ENCODE measurements around the gene URM1. TPM values are rescaled to one million over a fixed set of nuclear protein-coding genes. Genes with fewer than 3 reads are reported as not detected.

URM1 gene
- polyA plus RNA-seq, 2 of the 4 experiments (the other 2 are of a cell fraction) = 43.6 to 50.6 TPM

DNA sequence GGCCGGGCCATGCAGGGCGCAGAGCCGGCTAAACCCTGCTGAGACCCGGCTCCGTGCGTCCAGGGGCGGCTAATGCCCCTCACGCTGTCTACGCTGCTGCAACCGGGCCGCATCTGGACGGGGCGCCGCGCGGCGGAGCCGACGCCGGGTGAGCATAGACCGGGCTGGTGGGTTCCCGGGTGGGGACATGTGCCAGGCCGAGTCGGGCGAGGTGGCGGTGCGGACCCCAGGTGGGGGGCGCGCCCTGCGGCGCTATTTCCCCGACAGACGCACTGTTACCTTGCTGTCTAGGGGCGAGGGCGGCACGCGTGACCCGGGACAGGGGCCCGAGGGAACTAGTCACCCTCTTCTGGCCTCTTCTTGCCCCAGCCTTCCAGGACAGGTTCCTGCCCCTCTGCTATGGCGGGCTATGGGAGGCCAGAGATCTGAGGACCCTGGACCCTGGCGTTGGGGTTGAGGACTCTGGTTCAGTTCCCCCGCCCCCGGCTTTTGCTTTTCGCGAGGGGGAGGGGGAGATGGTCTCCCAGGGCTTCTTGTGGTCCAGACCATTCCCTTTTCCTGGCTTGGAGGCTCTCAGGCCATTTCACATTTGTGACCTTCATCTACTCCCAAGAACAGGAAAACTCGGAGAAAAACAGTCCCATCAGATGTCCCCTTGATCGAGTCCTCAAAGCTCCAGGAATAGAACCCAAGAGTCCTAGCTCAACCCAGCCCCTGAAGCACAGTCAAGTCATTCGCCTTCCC is 30.3 kb upstream of the URM1 start:
- 0 out of 2 replicates have a peak, but pooled peaks have one; percentile 47 for TF ChIP-seq TFCP2L1 (CRISPR knock-in tag; IDR thresholded peaks at IDR 0.05)
- TF ChIP-seq, protein P1, sequence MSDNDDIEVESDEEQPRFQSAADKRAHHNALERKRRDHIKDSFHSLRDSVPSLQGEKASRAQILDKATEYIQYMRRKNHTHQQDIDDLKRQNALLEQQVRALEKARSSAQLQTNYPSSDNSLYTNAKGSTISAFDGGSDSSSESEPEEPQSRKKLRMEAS (IDR thresholded peaks at IDR 0.05) = peak; percentile 13; the same call in 1 of the 2 replicates
- TF ChIP-seq GATA3 (IDR thresholded peaks at IDR 0.05; ENCODE audit: borderline replicate concordance) = no peak
- TF ChIP-seq RFX5 (IDR thresholded peaks at IDR 0.05) = no peak
- Histone ChIP-seq H3K27ac (peak overlapping the region; percentile 89 to 92), H3K4me3 (peak overlapping the region; percentile 90), H3K4me1 (0 out of 3 replicates have a peak, but pooled peaks cover 4% of the 10 kb centered on the region), H3K4me2 (peak overlapping the region; percentile 99), H3K9me3 (no peaks in the 10 kb centered on the region)
- WGBS (ENCODE audit: missing lambda C conversion rate) = 3% methylated on average over 16 of the region's 48 CpGs
- FAIRE-seq (no peak), ATAC-seq (peak; percentile 36 to 73), DNase-seq (ENCODE audit: low read depth in 1 of 2, low spot score in 1 of 2) (peak in 1 of 2 experiments; percentile 20)
- CTCF ChIA-PET = interaction anchor here (0.6 to 7.2 kb wide), 29 partner anchors 8 to 152 kb away, joined by 3 to 206 read pairs (median 5); partner anchors contain the start of genes COQ4, TRUB2 and URM1
- POLR2A ChIA-PET = interaction anchor here (0.6 to 2.0 kb wide), 10 partner anchors 11 to 150 kb away, joined by 3 to 13 read pairs (median 4); partner anchors contain the start of genes GOLGA2, SWI5 and URM1

DNA sequence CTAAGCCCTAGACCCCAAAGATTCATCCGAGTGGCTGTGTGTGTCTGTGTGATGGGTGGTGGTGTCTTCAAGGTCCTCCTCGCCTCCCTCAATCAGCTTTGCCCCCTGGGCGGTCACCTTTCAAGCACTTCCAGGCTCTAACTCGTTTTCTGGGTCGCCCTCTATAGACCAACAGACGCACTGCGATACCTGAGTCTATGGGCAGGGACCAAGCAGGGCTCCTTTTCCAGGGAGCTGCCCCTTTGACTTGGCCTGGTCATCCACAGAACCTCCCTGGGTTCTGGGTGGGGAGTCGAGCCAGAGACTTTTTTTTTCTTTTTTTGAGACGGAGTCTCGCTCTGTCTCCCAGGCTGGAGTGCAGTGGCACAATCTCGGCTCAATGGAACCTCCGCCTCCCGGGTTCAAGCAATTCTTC is 29.7 kb upstream of the URM1 start:
- ChIA-PET POLR2A (interaction anchor here (0.6 to 2.0 kb wide), 10 partner anchors 9 to 211 kb away, joined by 3 to 13 read pairs (median 4); partner anchors contain the start of genes GOLGA2, SPTAN1, SWI5 and URM1), CTCF (interaction anchor here (0.6 to 7.2 kb wide), 31 partner anchors 9 to 503 kb away, joined by 3 to 206 read pairs (median 5); partner anchors contain the start of genes COQ4, TRUB2 and URM1)
- TF ChIP-seq RAD21 (conservative IDR thresholded peaks at IDR 0.05 in 1 of 2, IDR thresholded peaks at IDR 0.05 in 1 of 2) (peak; percentile 63 to 71), SMC3 (IDR thresholded peaks at IDR 0.05) (peak; percentile 64), TP53 (CRISPR knock-in tag; IDR thresholded peaks at IDR 0.05) (no peak), TFCP2L1 (CRISPR knock-in tag; IDR thresholded peaks at IDR 0.05) (no peak), EHMT2 (IDR thresholded peaks at IDR 0.05; ENCODE audit: low read depth) (no peak)
- TF ChIP-seq, protein P1 (IDR thresholded peaks at IDR 0.05) = peak; percentile 36; the same call in 1 of the 2 replicates
- TF ChIP-seq, protein P2, sequence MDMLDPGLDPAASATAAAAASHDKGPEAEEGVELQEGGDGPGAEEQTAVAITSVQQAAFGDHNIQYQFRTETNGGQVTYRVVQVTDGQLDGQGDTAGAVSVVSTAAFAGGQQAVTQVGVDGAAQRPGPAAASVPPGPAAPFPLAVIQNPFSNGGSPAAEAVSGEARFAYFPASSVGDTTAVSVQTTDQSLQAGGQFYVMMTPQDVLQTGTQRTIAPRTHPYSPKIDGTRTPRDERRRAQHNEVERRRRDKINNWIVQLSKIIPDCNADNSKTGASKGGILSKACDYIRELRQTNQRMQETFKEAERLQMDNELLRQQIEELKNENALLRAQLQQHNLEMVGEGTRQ (IDR thresholded peaks at IDR 0.05) = no peak
- TF ChIP-seq, protein P3, sequence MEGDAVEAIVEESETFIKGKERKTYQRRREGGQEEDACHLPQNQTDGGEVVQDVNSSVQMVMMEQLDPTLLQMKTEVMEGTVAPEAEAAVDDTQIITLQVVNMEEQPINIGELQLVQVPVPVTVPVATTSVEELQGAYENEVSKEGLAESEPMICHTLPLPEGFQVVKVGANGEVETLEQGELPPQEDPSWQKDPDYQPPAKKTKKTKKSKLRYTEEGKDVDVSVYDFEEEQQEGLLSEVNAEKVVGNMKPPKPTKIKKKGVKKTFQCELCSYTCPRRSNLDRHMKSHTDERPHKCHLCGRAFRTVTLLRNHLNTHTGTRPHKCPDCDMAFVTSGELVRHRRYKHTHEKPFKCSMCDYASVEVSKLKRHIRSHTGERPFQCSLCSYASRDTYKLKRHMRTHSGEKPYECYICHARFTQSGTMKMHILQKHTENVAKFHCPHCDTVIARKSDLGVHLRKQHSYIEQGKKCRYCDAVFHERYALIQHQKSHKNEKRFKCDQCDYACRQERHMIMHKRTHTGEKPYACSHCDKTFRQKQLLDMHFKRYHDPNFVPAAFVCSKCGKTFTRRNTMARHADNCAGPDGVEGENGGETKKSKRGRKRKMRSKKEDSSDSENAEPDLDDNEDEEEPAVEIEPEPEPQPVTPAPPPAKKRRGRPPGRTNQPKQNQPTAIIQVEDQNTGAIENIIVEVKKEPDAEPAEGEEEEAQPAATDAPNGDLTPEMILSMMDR (IDR thresholded peaks at IDR 0.05) = peak; percentile 60
- TF ChIP-seq, protein P4, sequence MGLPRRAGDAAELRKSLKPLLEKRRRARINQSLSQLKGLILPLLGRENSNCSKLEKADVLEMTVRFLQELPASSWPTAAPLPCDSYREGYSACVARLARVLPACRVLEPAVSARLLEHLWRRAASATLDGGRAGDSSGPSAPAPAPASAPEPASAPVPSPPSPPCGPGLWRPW (IDR thresholded peaks at IDR 0.05) = no peak
- Histone ChIP-seq H3K4me1 (0 out of 3 replicates have a peak, but pooled peaks cover 4% of the 10 kb centered on the region), H3K4me3 (peak overlapping the region; percentile 90), H3K4me2 (peak overlapping the region; percentile 99), H3K9me3 (no peaks in the 10 kb centered on the region), H3K27ac (peak overlapping the region; percentile 89 to 92)
- FAIRE-seq = no peak
- peak; percentile 84 to 94 for DNase-seq (ENCODE audit: low read depth in 1 of 2, low spot score in 1 of 2)
- ATAC-seq = peak; percentile 74 to 84
- WGBS (ENCODE audit: missing lambda C conversion rate) = 21% methylated on average over 13 of the region's 13 CpGs

DNA sequence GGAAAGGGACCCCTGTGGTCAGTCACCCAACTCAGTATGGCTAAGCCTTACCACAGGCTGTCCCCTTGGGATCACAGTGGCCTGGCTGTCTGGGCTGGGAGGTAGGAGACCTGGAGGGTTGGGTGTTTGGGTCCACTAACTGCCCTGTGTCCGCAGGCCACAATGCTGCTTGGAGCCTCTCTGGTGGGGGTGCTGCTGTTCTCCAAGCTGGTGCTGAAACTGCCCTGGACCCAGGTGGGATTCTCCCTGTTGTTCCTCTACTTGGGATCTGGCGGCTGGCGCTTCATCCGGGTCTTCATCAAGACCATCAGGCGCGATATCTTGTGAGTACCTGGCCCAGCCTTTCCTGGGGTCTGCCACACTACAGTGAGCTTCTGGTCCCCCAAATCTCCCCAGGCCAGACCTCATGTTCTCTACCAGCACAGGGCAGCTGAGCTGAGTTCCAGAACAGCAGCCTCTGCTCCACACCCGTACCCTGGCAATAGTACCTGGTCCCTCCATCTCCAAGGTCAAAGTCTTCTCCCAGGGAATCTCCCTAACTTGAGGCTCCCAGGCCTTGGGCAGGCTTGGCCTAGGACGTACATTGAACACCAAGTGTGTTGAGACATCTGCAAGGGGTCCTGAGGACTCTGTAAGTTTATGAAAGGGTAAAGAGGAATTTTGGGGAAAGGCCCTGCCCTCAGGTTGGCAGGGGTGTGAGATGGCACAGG is 28.0 kb upstream of the URM1 start:
- Histone ChIP-seq H3K4me1 (0 out of 3 replicates have a peak, but pooled peaks cover 4% of the 10 kb centered on the region), H3K9me3 (no peaks in the 10 kb centered on the region), H3K4me2 (no peak overlapping the region), H3K27ac (no peak overlapping the region), H3K4me3 (no peak overlapping the region)
- ChIA-PET POLR2A (no interaction called here), CTCF (interaction anchor here (0.5 to 7.2 kb wide), 5 partner anchors 16 to 69 kb away, joined by 3 to 206 read pairs (median 7); no protein-coding TSS in a partner anchor)
- no peak for ATAC-seq
- DNase-seq (ENCODE audit: low read depth in 1 of 2, low spot score in 1 of 2) = no peak
- TF ChIP-seq JUNB (IDR thresholded peaks at IDR 0.05) = no peak
- TF ChIP-seq FOXS1 (CRISPR knock-in tag; IDR thresholded peaks at IDR 0.05) = no peak
- TF ChIP-seq, protein P5, sequence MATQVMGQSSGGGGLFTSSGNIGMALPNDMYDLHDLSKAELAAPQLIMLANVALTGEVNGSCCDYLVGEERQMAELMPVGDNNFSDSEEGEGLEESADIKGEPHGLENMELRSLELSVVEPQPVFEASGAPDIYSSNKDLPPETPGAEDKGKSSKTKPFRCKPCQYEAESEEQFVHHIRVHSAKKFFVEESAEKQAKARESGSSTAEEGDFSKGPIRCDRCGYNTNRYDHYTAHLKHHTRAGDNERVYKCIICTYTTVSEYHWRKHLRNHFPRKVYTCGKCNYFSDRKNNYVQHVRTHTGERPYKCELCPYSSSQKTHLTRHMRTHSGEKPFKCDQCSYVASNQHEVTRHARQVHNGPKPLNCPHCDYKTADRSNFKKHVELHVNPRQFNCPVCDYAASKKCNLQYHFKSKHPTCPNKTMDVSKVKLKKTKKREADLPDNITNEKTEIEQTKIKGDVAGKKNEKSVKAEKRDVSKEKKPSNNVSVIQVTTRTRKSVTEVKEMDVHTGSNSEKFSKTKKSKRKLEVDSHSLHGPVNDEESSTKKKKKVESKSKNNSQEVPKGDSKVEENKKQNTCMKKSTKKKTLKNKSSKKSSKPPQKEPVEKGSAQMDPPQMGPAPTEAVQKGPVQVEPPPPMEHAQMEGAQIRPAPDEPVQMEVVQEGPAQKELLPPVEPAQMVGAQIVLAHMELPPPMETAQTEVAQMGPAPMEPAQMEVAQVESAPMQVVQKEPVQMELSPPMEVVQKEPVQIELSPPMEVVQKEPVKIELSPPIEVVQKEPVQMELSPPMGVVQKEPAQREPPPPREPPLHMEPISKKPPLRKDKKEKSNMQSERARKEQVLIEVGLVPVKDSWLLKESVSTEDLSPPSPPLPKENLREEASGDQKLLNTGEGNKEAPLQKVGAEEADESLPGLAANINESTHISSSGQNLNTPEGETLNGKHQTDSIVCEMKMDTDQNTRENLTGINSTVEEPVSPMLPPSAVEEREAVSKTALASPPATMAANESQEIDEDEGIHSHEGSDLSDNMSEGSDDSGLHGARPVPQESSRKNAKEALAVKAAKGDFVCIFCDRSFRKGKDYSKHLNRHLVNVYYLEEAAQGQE (IDR thresholded peaks at IDR 0.05) = peak; percentile 50; the same call in 1 of the 2 replicates
- no peak for TF ChIP-seq RAD21 (conservative IDR thresholded peaks at IDR 0.05 in 1 of 2, IDR thresholded peaks at IDR 0.05 in 1 of 2)
- TF ChIP-seq CHD2 (IDR thresholded peaks at IDR 0.05; ENCODE audit: low read length, partially characterized antibody) = no peak
- no peak for TF ChIP-seq BHLHE40 (IDR thresholded peaks at IDR 0.05; ENCODE audit: low read depth, low read length)
- no peak for TF ChIP-seq FOSL2 (IDR thresholded peaks at IDR 0.05)
- no peak for TF ChIP-seq FOSL2 (CRISPR knock-in tag; IDR thresholded peaks at IDR 0.05)
- TF ChIP-seq, protein P6, sequence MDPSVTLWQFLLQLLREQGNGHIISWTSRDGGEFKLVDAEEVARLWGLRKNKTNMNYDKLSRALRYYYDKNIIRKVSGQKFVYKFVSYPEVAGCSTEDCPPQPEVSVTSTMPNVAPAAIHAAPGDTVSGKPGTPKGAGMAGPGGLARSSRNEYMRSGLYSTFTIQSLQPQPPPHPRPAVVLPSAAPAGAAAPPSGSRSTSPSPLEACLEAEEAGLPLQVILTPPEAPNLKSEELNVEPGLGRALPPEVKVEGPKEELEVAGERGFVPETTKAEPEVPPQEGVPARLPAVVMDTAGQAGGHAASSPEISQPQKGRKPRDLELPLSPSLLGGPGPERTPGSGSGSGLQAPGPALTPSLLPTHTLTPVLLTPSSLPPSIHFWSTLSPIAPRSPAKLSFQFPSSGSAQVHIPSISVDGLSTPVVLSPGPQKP (IDR thresholded peaks at IDR 0.05; ENCODE audit: low read depth, low read length) = no peak
- TF ChIP-seq ZSCAN20 (CRISPR knock-in tag; IDR thresholded peaks at IDR 0.05) = no peak
- no peak for FAIRE-seq
- 96% methylated on average over 7 of the region's 8 CpGs for WGBS (ENCODE audit: missing lambda C conversion rate)

All from A549 (cell line).